Endothelial cell of umbilical vein (primary cell): Measurements from ENCODE around the gene PGBD5. TPM values are rescaled to one million over a fixed set of nuclear protein-coding genes. Genes with fewer than 3 reads are reported as not detected.

ENCODE experiments used
- BruUV-seq: library from RNA; stranded (reverse); fragments of 400-500 nt; replicated peaks from 2 replicates; lab custom pipeline; 2021; lab: Mats Ljungman, UMichigan
- CTCF ChIA-PET: fragments of 300-600, 350-600 bp; sonication (Branson Sonifier 250); formaldehyde crosslinking; loops from one replicate; lab custom pipeline; 2021; ENCODE audit warnings: antibody characterized with exemption, inconsistent platforms; lab: Charles Lee
- POLR2A ChIA-PET: fragments of 300-600, 350-600 bp; sonication (Branson Sonifier 250); formaldehyde crosslinking; loops from one replicate; lab custom pipeline; 2021; ENCODE audit warnings: antibody characterized with exemption, inconsistent platforms; lab: Charles Lee
- DNase-seq: peaks from one replicate; pipeline ENCODE4 v3.0.0-alpha.2; 2011; ENCODE audit warnings: low read depth, low spot score
- FAIRE-seq: peaks from 2 replicates; lab custom pipeline; 2011; peaks lifted over from hg19 to GRCh38; lab: Jason Lieb, UNC
- H2AFZ ChIP-seq: 2 replicates; pipeline ENCODE4 v1.6.0; 2012; ENCODE audit warnings: low read depth, low read length, control low read depth, inconsistent platforms
- H3K27ac ChIP-seq: 2 replicates; pipeline ENCODE4 v1.5.1; 2011; ENCODE audit warnings: low read depth, mild to moderate bottlenecking, control low read depth, low read length, moderate library complexity; ENCODE audit not compliant: insufficient read depth
- H3K27me3 ChIP-seq, 2 experiments: 2 replicates each; pipeline versions ENCODE4 v1.6.0 to v1.6.1; 2011; ENCODE audit warnings: low read length in 2 of 2, mixed read lengths in 1 of 2; ENCODE audit not compliant: control insufficient read depth in 2 of 2, insufficient read depth in 2 of 2
- H3K36me3 ChIP-seq, 2 experiments: 2 replicates in 1 of 2; 3 replicates in 1 of 2; pipeline ENCODE4 v1.5.1; 2011; ENCODE audit warnings: low read length in 2 of 2, mild to moderate bottlenecking in 1 of 2, moderate library complexity in 1 of 2; ENCODE audit not compliant: control insufficient read depth in 2 of 2, insufficient read depth in 2 of 2; ENCODE audit errors: extremely low read depth in 1 of 2
- H3K4me1 ChIP-seq: 3 replicates; pipeline ENCODE4 v1.5.1; 2011; ENCODE audit warnings: mild to moderate bottlenecking, low read length; ENCODE audit not compliant: control insufficient read depth, insufficient read depth; ENCODE audit errors: extremely low read depth
- H3K4me2 ChIP-seq: 2 replicates; pipeline ENCODE4 v1.6.1; 2011; ENCODE audit warnings: low read length, control low read depth, mixed read lengths; ENCODE audit not compliant: insufficient read depth
- H3K4me3 ChIP-seq, 3 experiments: fragments of 200-600 bp in 1 of 3; sonication (generic), shearing (Covaris generic) in 1 of 3; replicated peaks in 1 of 3; 2 replicates each; pipeline ENCODE4 v1.5.1; 2011 to 2016; ENCODE audit warnings: control low read depth in 3 of 3, low read length in 3 of 3, mild to moderate bottlenecking in 2 of 3, inconsistent platforms in 1 of 3, low read depth in 1 of 3, moderate library complexity in 1 of 3; ENCODE audit not compliant: insufficient read depth in 1 of 3
- H3K79me2 ChIP-seq: 2 replicates; pipeline ENCODE4 v1.6.0; 2012; ENCODE audit warnings: low read length, inconsistent platforms; ENCODE audit not compliant: control insufficient read depth, insufficient read depth
- H3K9ac ChIP-seq: replicated peaks from 2 replicates; pipeline ENCODE3; 2011; ENCODE audit warnings: low read length, control low read depth; ENCODE audit not compliant: insufficient read depth; ENCODE audit errors: extremely low read depth
- H3K9me1 ChIP-seq: replicated peaks from 3 replicates; pipeline ENCODE4 v1.6.0; 2011; ENCODE audit warnings: mild to moderate bottlenecking, low read length; ENCODE audit not compliant: control insufficient read depth, insufficient read depth; ENCODE audit errors: extremely low read depth
- H3K9me3 ChIP-seq: replicated peaks from 2 replicates; pipeline ENCODE4 v1.5.1; 2012; ENCODE audit warnings: low read length, inconsistent platforms; ENCODE audit not compliant: control insufficient read depth, insufficient read depth
- H4K20me1 ChIP-seq: replicated peaks from 2 replicates; pipeline ENCODE3; 2011; ENCODE audit warnings: mild to moderate bottlenecking, low read length; ENCODE audit not compliant: control insufficient read depth, insufficient read depth; ENCODE audit errors: extremely low read depth
- CTCF ChIP-seq, 2 donors: IDR thresholded peaks; 1 replicate in 1 of 2; 2 replicates in 1 of 2; pipeline ENCODE4 v1.5.1; 2011; ENCODE audit warnings: low read length in 2 of 2, mild to moderate bottlenecking in 2 of 2, moderate library complexity in 2 of 2, control low read depth in 1 of 2, inconsistent platforms in 1 of 2, low read depth in 1 of 2; ENCODE audit not compliant: insufficient read depth in 1 of 2; ENCODE audit errors: extremely low read depth in 1 of 2
- EZH2 ChIP-seq: IDR thresholded peaks from 2 replicates; pipeline ENCODE4 v1.6.1; 2012; ENCODE audit warnings: borderline replicate concordance, low read depth, mild to moderate bottlenecking, moderate library complexity, low read length, inconsistent platforms; ENCODE audit not compliant: severe bottlenecking
- FOS ChIP-seq: IDR thresholded peaks from 2 replicates; pipeline ENCODE4 v1.6.1; 2011; ENCODE audit warnings: mild to moderate bottlenecking, low read length, moderate library complexity, borderline replicate concordance; ENCODE audit not compliant: insufficient read depth
- GATA2 ChIP-seq: IDR thresholded peaks from 2 replicates; pipeline ENCODE4 v1.7.0; 2011; ENCODE audit warnings: low read depth, mild to moderate bottlenecking, moderate library complexity, mixed read lengths, low read length; ENCODE audit not compliant: insufficient read length, insufficient read depth
- JUN ChIP-seq: IDR thresholded peaks from 2 replicates; pipeline ENCODE4 v1.6.1; 2011; ENCODE audit warnings: borderline replicate concordance, low read depth; ENCODE audit not compliant: insufficient read length, insufficient read depth
- MAX ChIP-seq: IDR thresholded peaks from 2 replicates; pipeline ENCODE4 v1.6.1; 2011; ENCODE audit not compliant: insufficient read depth, insufficient read length
- MYC ChIP-seq: IDR thresholded peaks from one replicate; pipeline ENCODE4 v1.6.1; 2011; ENCODE audit warnings: mild to moderate bottlenecking, low read depth, low read length
- POLR2A ChIP-seq: IDR thresholded peaks from 2 replicates; pipeline ENCODE4 v1.6.1; 2012; ENCODE audit warnings: low read depth, mild to moderate bottlenecking, control low read depth, low read length
- POLR2AphosphoS5 ChIP-seq: IDR thresholded peaks from 2 replicates; pipeline ENCODE4 v1.6.1; 2012; ENCODE audit warnings: low read depth, mild to moderate bottlenecking, control low read depth, low read length, moderate library complexity; ENCODE audit not compliant: insufficient read depth
- dilution Hi-C: fragments of 300-500 bp; cut with MboI; formaldehyde crosslinking; loops from one replicate; pipeline ENCODE4 v1.15.0; 2019; ENCODE audit warnings: low sequenced_read_pairs; ENCODE audit not compliant: extremely low pct_ligation_motif_present
- intact Hi-C: fragments of 100-400 bp; cut with micrococcal nuclease; formaldehyde crosslinking; loops from one replicate; pipeline ENCODE4 v1.10.0; 2022
- polyA plus RNA-seq, 4 experiments: library from polyadenylated mRNA; depleted of rRNA in 3 of 4; stranded (reverse) in 3 of 4; unstranded in 1 of 4; fragments of >200 nt; gene quantifications; 2 replicates each; pipeline versions ENCODE4 v1.2.1 to v1.2.3, GENCODE V29; 2011 to 2012; ENCODE audit warnings: missing spikeins in 1 of 4
- total RNA-seq: library from RNA; stranded (reverse); gene quantifications from 2 replicates; pipeline ENCODE4 v1.2.3, GENCODE V29; 2021

PGBD5 gene
- total and polyA plus RNA-seq, 2 donors (not counting 3 experiments of a cell fraction or from before 2014, with no cell fraction given): 0.03 TPM; not detected in 1

- intact Hi-C loops (no loop called here), dilution Hi-C loops (no loop called here)
- CTCF ChIA-PET: no interaction called here
- no peaks in the 10 kb centered on the region for H3K9me3 ChIP-seq
- no peak overlapping the region for H3K27ac ChIP-seq
- H3K9ac ChIP-seq: no peak overlapping the region
- FAIRE-seq (no peak), DNase-seq (no peak)
- H3K4me1 ChIP-seq: no peaks in the 10 kb centered on the region
- TF ChIP-seq FOS: no peak
- TF ChIP-seq POLR2AphosphoS5: no peak
- no peak for TF ChIP-seq EZH2
- no peak for TF ChIP-seq MAX
- TF ChIP-seq GATA2: no peak
- no peak for TF ChIP-seq MYC
- TF ChIP-seq CTCF (IDR thresholded peaks at IDR 0.05; ENCODE audit: extremely low read depth in 1 of 2, insufficient read depth in 1 of 2, low read depth in 1 of 2, low read length in 2 of 2): no peak
- TF ChIP-seq POLR2A: no peak
- TF ChIP-seq JUN: no peak
- no peak overlapping the region for H3K4me3 ChIP-seq
- H2AFZ ChIP-seq: no peak overlapping the region
- no peaks in the 10 kb centered on the region for H3K27me3 ChIP-seq
- H4K20me1 ChIP-seq: no peaks in the 10 kb centered on the region
- H3K4me2 ChIP-seq: no peak overlapping the region
- no peaks in the 10 kb centered on the region for H3K36me3 ChIP-seq
- POLR2A ChIA-PET: no interaction called here
- no peaks in the 10 kb centered on the region for H3K79me2 ChIP-seq
- no peaks in the 10 kb centered on the region for H3K9me1 ChIP-seq
- BruUV-seq: no TSS peak
These were observed 30.3 kb upstream of the PGBD5 start for GRCh38 chr1:230456478-230456877.
